ENCODE data around the gene CD1C. TPM values are rescaled to one million over a fixed set of nuclear protein-coding genes. Genes with fewer than 3 reads are reported as not detected.

Gene CD1C
- polyA plus RNA-seq, 3 donors: 43.4 to 55.4 (median 45.8) TPM

GRCh38 chr1:158331481-158332150, 41.9 kb downstream of the CD1C start, which contains the start of gene CD1B:
TSS of gene CD1B (minus strand) at chr1:158331531. CDS start at chr1:158331423, 108 bp downstream.
- DNase-seq: no peak
- Mint-ChIP-seq H3K4me1 (peaks cover 21% of the 10 kb centered on the region), H3K9me3 (peaks cover 0 to 9% (median 1%) of the 10 kb centered on the region in 7 donors), H3K4me3 (no peak within 1 kb of the TSS), H3K27me3 (ENCODE audit: low read depth in 3 of 3) (no peaks in the 10 kb centered on the region), H3K27ac (no peak within 1 kb of the TSS), H3K36me3 (peaks cover 0 to 6% of the 10 kb centered on the region in 2 donors)
- Histone ChIP-seq H3K9ac (ENCODE audit: insufficient read depth, low read length, poor library complexity, severe bottlenecking) (no peak within 1 kb of the TSS), H3K4me1 (ENCODE audit: control insufficient read depth in 1 of 2, insufficient read depth in 2 of 2, low read length in 2 of 2) (peaks cover 54 to 63% of the 10 kb centered on the region in 2 donors), H3K4me2 (replicated peaks; ENCODE audit: extremely low read depth, low read length, poor library complexity, severe bottlenecking) (no peak within 1 kb of the TSS), H3K79me2 (ENCODE audit: insufficient read depth, low read length) (no peaks in the 10 kb centered on the region), H4K20me1 (ENCODE audit: insufficient read depth, low read length) (no peaks in the 10 kb centered on the region), H3K4me3 (replicated peaks in 1 of 3; ENCODE audit: low read depth in 2 of 3, low read length in 3 of 3) (no peak within 1 kb of the TSS), H3K36me3 (replicated peaks in 1 of 2; ENCODE audit: control insufficient read depth in 1 of 2, insufficient read depth in 2 of 2, low read length in 2 of 2) (no peaks in the 10 kb centered on the region), H3K27me3 (ENCODE audit: control insufficient read depth in 2 of 2, insufficient read depth in 2 of 2, low read length in 2 of 2) (no peaks in the 10 kb centered on the region), H3K9me3 (replicated peaks in 1 of 2; ENCODE audit: control insufficient read depth in 1 of 2, insufficient read depth in 1 of 2, low read length in 2 of 2) (no peaks in the 10 kb centered on the region), H3K27ac (ENCODE audit: low read depth in 1 of 2, low read length in 2 of 2) (no peak within 1 kb of the TSS), H2AFZ (ENCODE audit: insufficient read depth, low read depth, low read length, poor library complexity, severe bottlenecking) (peak within 1 kb of the TSS; percentile 1)
- TF ChIP-seq CTCF (IDR thresholded peaks at IDR 0.05): no peak
- intact Hi-C loops (cut with micrococcal nuclease): loop anchor here in 1 of 2 donors (5.0 kb wide), 2 partner anchors 39 to 84 kb away; no protein-coding TSS in a partner anchor
- WGBS (ENCODE audit: insufficient coverage): no CpG with 5 or more reads among the region's 2 CpGs

GRCh38 chr1:158333405-158334155, 43.9 kb downstream of the CD1C start:
- intact Hi-C loops (cut with micrococcal nuclease): loop anchor here in 1 of 2 donors (5.0 kb wide), 2 partner anchors 41 to 86 kb away; no protein-coding TSS in a partner anchor
- DNase-seq: peak; percentile 27 to 41 (median 28)

More at GRCh38 chr1:158333405-158334155, 43.9 kb downstream of the CD1C start:
- Histone ChIP-seq H3K9ac (ENCODE audit: insufficient read depth, low read length, poor library complexity, severe bottlenecking) (no peak overlapping the region), H3K27ac (ENCODE audit: low read depth in 1 of 2, low read length in 2 of 2) (peak overlapping the region; percentile 23 to 29), H4K20me1 (ENCODE audit: insufficient read depth, low read length) (no peaks in the 10 kb centered on the region), H2AFZ (ENCODE audit: insufficient read depth, low read depth, low read length, poor library complexity, severe bottlenecking) (no peak overlapping the region), H3K79me2 (ENCODE audit: insufficient read depth, low read length) (no peaks in the 10 kb centered on the region), H3K4me1 (ENCODE audit: control insufficient read depth in 1 of 2, insufficient read depth in 2 of 2, low read length in 2 of 2) (peaks cover 40 to 47% of the 10 kb centered on the region in 2 donors), H3K36me3 (replicated peaks in 1 of 2; ENCODE audit: control insufficient read depth in 1 of 2, insufficient read depth in 2 of 2, low read length in 2 of 2) (no peaks in the 10 kb centered on the region), H3K27me3 (ENCODE audit: control insufficient read depth in 2 of 2, insufficient read depth in 2 of 2, low read length in 2 of 2) (no peaks in the 10 kb centered on the region), H3K4me3 (replicated peaks in 1 of 3; ENCODE audit: low read depth in 2 of 3, low read length in 3 of 3) (no peak overlapping the region), H3K9me3 (replicated peaks in 1 of 2; ENCODE audit: control insufficient read depth in 1 of 2, insufficient read depth in 1 of 2, low read length in 2 of 2) (no peaks in the 10 kb centered on the region), H3K4me2 (replicated peaks; ENCODE audit: extremely low read depth, low read length, poor library complexity, severe bottlenecking) (peak overlapping the region; percentile 4)
- WGBS (ENCODE audit: insufficient coverage): no CpG with 5 or more reads among the region's 8 CpGs
- H3K9me3 Mint-ChIP-seq: peaks cover 0 to 7% (median 3%) of the 10 kb centered on the region in 7 donors
- H3K36me3 Mint-ChIP-seq: peaks cover 0 to 5% of the 10 kb centered on the region in 2 donors
- TF ChIP-seq CTCF (IDR thresholded peaks at IDR 0.05): no peak
- peaks cover 15% of the 10 kb centered on the region for H3K4me1 Mint-ChIP-seq
- H3K27me3 Mint-ChIP-seq (ENCODE audit: low read depth in 3 of 3): peaks cover 0 to 5% (median 1%) of the 10 kb centered on the region in 3 donors
- H3K27ac Mint-ChIP-seq: peak overlapping the region in 6 of 7 donors; percentile 73 to 87 (median 82)
- H3K4me3 Mint-ChIP-seq: peak overlapping the region; percentile 29 to 36

Measured in CD14-positive monocyte (primary cell).